ENCODE measurements around the gene SIRT1. TPM values are rescaled to one million over a fixed set of nuclear protein-coding genes. Genes with fewer than 3 reads are reported as not detected.
"Not testable (repeated sequence)": the region's sequence is repeated elsewhere in the genome, so short reads cannot be mapped to it uniquely, and the experiment has no call there.

The SIRT1 gene
- 30.0 and 54.2 TPM in 2 replicates for total RNA-seq (2014; rRNA removed; shearing (Covaris generic))

DNA sequence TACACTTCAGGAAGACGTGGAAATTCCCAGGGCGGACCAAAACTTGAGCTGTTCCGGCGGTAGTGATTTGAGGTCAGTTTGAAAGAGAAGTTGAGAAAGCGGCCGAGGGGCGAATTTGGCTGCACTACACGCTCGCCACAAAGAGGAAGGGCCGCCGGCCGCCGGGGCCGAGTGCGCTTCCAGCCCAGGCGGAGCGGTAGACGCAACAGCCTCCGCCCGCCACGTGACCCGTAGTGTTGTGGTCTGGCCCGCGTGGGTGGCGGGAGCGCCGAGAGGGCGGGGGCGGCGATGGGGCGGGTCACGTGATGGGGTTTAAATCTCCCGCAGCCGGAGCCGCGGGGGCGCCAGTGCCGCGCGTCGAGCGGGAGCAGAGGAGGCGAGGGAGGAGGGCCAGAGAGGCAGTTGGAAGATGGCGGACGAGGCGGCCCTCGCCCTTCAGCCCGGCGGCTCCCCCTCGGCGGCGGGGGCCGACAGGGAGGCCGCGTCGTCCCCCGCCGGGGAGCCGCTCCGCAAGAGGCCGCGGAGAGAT lies at the start of gene SIRT1:
Gene SIRT1, plus strand, starts transcription at position 344 of the 529 bp plus-strand sequence. Its CDS starts 66 bp downstream, at position 410.
- peaks cover 13% of the 10 kb centered on the region for H3K36me3 ChIP-seq (replicated peaks; ENCODE audit: control insufficient read depth, insufficient read depth, low read length)
- no peaks in the 10 kb centered on the region for H3K27me3 ChIP-seq (ENCODE audit: control insufficient read depth, insufficient read depth, low read length)
- H3K4me3 ChIP-seq (ENCODE audit: insufficient read depth, low read depth, low read length): peak within 1 kb of the TSS; percentile 82
- peak; percentile 97 for DNase-seq

DNA sequence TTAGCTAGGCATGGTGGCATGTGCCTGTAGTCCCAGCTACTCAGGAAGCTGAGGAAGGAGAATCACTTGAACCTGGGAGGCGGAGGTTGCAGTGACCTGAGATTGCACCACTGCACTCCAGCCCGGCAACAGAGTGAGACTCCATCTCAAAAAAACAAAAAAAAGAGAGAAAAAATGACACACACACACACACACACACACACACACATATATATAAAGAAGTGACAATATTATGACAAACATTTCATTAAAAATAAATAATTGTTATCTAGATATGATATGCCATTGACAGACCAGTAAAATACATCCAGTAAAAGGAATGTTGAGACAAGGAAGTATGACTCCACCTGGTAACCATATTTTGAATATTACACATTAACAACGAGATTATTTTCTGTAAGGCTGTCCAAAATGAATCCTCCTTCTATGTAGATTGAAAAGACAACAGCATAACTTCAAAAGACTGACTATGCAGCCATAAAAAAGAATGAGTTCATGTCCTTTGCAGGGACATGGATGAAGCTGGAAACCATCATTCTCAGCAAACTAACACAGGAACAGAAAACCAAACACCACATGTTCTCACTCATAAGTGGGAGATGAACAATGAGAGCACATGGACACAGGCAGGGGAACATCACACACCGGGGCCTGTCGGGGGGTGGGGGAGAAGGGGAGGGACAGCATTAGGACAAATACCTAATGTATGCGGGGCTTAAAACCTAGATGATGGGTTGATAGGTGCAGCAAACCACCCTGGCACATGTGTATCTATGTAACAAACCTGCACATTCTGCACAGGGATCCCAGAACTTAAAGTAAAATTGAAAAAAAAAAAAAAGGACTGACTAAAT lies 48.7 kb upstream of the SIRT1 start:
- not testable (repeated sequence) for H3K36me3 ChIP-seq (replicated peaks; ENCODE audit: control insufficient read depth, insufficient read depth, low read length); H3K4me3 ChIP-seq (ENCODE audit: insufficient read depth, low read depth, low read length); DNase-seq; H3K27me3 ChIP-seq (ENCODE audit: control insufficient read depth, insufficient read depth, low read length)

DNA sequence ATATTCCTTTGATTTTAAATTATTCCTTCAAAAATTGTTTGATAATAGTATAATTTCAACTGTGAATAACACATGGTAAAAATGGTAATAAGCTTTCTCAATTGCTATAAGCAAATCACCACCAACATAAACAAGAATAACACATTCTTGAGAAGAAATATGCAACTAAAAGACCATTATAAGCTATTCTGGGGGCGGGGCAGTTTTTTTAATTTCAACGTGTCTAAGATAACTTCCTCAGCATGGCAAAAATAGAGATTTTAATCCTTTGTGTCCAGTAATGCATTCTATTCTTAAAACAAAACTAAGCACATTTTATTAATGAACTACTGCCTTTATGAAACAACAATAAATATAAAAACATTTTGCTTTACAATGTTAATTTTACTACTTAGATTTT lies 48.0 kb upstream of the SIRT1 start:
- H3K27me3 ChIP-seq (ENCODE audit: control insufficient read depth, insufficient read depth, low read length): no peaks in the 10 kb centered on the region

DNA sequence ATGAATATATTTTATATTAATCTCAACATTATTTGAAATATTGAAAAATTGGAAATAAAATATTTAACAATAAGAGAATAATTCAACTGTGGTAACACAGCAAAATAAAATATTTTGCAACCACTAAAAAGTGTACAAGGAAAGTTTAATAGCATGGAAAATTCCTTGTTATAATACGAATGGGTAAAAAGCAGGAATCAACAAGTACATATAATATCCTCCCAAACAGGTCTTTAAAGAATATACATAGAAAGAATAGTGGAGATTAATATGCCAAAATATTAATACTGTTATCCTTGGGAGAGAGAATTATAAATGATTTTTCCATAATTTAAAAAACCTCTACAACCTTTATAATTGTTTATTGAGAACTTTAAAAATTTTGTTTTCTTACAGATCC lies 47.5 kb upstream of the SIRT1 start:
- no peak overlapping the region for H3K4me3 ChIP-seq (ENCODE audit: insufficient read depth, low read depth, low read length)
- no peaks in the 10 kb centered on the region for H3K36me3 ChIP-seq (replicated peaks; ENCODE audit: control insufficient read depth, insufficient read depth, low read length)
- no peaks in the 10 kb centered on the region for H3K27me3 ChIP-seq (ENCODE audit: control insufficient read depth, insufficient read depth, low read length)
- no peak for DNase-seq

More for the DNA sequence above, 48.0 kb upstream of the SIRT1 start:
- no peak for DNase-seq
- Histone ChIP-seq H3K36me3 (replicated peaks; ENCODE audit: control insufficient read depth, insufficient read depth, low read length) (no peaks in the 10 kb centered on the region), H3K4me3 (ENCODE audit: insufficient read depth, low read depth, low read length) (no peak overlapping the region)

DNA sequence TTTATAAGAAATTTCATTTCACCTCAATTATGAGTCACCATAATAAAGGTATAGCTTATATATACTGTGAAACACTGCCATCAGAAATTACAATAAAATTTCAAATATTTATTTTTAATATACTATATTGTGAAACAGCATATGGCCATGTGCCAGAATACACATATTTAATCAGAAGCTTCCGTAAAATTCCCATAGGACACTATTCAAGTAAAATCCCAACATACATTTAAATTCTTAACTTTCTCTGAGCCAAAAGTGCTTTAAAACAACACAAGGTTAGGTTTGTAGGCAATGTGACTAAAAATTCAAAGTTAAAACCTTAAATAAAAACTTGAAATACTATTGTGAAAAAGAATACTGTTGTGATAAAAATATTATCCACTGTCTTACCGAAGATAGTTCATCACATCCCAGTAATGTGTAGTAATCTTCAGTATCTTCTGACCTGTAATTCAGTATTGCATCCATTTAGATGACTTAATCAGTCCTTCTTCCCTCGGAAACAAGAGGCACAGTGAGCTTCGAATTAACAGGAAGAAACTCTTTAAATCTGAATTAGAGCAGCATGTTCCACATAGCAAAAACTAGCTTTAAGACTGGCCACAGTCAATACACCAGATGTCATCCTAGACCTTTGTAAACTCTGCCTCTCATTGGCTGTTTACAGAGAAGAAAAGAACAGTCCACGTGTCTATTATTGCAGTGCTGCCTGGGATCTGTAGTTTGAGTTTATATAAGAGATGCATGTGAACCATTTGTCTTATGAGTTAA lies 46.7 kb upstream of the SIRT1 start, which contains the start of gene DNAJC12:
Gene DNAJC12, minus strand, starts transcription at position 648 of the 774 bp plus-strand sequence. Its CDS starts 177 bp downstream, at position 471.
- H3K27me3 ChIP-seq (ENCODE audit: control insufficient read depth, insufficient read depth, low read length): no peaks in the 10 kb centered on the region
- H3K36me3 ChIP-seq (replicated peaks; ENCODE audit: control insufficient read depth, insufficient read depth, low read length): no peaks in the 10 kb centered on the region
- no peak within 1 kb of the TSS for H3K4me3 ChIP-seq (ENCODE audit: insufficient read depth, low read depth, low read length)
- DNase-seq: peak; percentile 46

DNA sequence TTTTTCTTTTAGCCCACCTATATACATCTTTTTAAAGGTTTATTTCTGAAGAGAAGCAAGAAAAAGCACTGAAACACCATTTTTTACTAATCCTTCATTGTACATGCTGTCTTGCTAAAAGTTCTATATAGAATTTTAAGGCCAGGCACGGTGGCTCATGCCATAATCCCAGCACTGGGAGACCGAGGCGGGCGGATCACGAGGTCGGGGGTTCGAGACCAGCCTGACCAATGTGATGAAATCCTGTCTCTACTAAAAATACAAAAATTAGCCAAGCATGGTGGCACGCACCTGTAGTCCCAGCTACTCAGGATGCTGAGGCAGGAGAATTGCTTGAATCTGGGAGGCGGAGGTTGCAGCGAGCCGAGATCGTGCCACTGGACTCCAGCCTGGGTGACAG lies 44.9 kb upstream of the SIRT1 start:
- H3K27me3 ChIP-seq (ENCODE audit: control insufficient read depth, insufficient read depth, low read length); H3K4me3 ChIP-seq (ENCODE audit: insufficient read depth, low read depth, low read length); DNase-seq; H3K36me3 ChIP-seq (replicated peaks; ENCODE audit: control insufficient read depth, insufficient read depth, low read length): not testable (repeated sequence)

DNA sequence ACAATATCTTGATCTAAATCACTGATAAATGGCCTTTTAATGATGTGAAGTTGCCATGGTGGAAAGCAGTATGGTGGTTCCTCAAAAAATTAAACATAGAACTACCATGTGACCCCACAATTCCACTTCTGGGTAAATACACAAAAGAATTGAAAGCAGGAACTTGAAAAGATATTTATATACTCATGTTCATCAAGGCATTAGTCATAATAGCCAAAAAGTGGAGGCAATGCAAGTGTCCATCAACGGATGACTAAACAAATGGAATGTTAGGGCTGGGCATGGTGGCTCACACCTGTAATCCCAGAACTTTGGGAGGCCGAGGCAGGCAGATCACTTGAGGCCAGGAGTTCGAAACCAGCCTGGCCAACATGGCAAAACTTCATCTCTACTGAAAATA lies 44.5 kb upstream of the SIRT1 start:
- no peak for DNase-seq

DNA sequence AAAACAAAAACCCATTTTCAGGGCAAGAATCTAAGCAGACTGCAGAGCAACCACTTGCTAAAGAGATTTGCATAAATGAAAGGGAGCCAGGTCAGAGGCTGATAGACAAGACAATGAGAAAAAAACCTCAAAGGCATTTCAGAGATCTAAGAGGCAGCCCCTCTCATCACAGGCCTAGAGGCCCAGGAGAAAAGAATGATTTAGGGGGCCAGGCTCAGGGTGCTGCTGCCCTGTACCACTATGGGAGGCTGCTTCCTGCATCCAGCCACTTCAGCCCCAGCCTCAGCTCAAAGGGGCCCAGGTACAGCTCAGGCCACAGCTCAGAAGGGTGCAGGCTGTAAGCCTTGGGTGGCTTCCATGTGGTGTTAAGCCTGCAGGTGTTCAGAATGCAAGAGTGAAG lies 42.7 kb upstream of the SIRT1 start:
- Histone ChIP-seq H3K4me3 (ENCODE audit: insufficient read depth, low read depth, low read length) (no peak overlapping the region), H3K27me3 (ENCODE audit: control insufficient read depth, insufficient read depth, low read length) (no peaks in the 10 kb centered on the region), H3K36me3 (replicated peaks; ENCODE audit: control insufficient read depth, insufficient read depth, low read length) (no peaks in the 10 kb centered on the region)
- no peak for DNase-seq

More for the DNA sequence above, 44.5 kb upstream of the SIRT1 start:
- no peak overlapping the region for H3K4me3 ChIP-seq (ENCODE audit: insufficient read depth, low read depth, low read length)
- H3K27me3 ChIP-seq (ENCODE audit: control insufficient read depth, insufficient read depth, low read length): no peaks in the 10 kb centered on the region
- H3K36me3 ChIP-seq (replicated peaks; ENCODE audit: control insufficient read depth, insufficient read depth, low read length): no peaks in the 10 kb centered on the region

DNA sequence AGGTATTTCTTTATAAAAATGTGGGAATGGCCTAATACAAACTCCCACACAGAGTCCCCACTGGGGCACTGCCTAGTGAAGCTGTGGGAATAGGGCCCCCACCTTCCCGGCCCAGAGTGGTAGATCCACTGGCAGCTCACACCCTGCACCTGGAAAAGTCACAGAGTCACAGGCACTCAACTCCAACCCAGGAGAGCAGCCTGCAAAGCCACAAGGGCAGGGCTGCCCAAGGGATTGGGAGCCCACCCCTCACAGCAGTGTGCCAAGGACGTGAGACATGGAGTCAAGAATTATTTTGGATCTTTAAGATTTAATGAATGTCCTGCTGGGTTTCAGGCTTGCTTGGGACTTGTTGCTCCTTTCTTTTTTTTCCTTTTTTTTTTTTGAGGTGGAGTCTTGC lies 41.2 kb upstream of the SIRT1 start:
- Histone ChIP-seq H3K4me3 (ENCODE audit: insufficient read depth, low read depth, low read length) (no peak overlapping the region), H3K27me3 (ENCODE audit: control insufficient read depth, insufficient read depth, low read length) (no peaks in the 10 kb centered on the region), H3K36me3 (replicated peaks; ENCODE audit: control insufficient read depth, insufficient read depth, low read length) (no peaks in the 10 kb centered on the region)
- no peak for DNase-seq

DNA sequence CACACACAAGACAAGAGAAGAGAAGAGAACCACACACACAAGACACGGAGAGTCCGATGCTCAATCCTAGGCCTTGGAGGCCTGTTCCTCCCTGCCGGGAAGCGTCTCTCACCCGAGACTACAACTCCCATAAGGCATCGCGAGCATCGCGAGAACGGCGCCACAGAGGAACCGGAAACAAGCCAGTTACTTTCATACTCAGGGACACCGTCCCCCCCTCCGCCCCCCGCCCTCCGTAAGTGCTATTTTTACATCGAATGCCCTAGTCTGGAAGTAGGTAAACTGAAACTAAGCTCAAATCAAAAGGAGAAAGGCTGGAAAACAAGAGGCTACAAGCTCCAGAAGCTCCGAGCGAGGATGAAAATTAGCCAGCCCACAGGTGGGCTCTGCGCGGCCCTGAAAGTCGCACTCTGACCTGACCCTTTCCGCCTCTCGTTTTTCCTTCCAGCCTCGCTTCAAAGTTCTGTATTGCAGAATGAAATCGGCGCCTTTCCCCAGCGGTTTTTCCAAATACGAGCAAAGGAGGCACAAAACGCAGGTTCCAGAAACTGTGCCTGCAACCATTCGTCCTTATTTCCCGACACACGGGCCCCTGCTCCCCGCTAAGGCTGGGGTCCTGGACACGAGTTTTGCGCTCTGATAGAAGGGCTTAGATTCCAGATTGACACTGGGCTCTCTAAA lies 35.0 kb upstream of the SIRT1 start:
- DNase-seq: peak; percentile 86
- Histone ChIP-seq H3K27me3 (ENCODE audit: control insufficient read depth, insufficient read depth, low read length) (no peaks in the 10 kb centered on the region), H3K4me3 (ENCODE audit: insufficient read depth, low read depth, low read length) (peak overlapping the region; percentile 85), H3K36me3 (replicated peaks; ENCODE audit: control insufficient read depth, insufficient read depth, low read length) (no peaks in the 10 kb centered on the region)

DNA sequence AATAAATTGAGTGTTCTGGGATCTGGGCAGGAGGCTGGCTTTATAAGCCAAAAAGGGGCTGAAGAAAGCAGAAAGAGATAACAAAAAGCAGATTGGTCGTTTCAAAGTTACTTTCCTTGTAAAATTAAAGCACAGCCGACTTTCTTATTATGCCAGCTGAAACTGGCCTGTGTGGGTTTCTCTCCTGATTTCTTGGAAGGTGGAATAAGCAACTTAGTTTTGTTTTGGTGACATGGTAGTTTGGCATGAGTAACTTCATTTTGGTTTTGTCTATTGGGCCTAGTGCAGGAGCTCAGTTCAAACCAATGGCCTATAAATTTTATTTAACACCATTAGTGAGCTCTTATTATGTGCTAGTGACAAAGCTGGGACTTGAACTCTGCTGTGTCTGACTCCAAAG lies 33.3 kb upstream of the SIRT1 start:
- H3K4me3 ChIP-seq (ENCODE audit: insufficient read depth, low read depth, low read length): no peak overlapping the region
- no peaks in the 10 kb centered on the region for H3K27me3 ChIP-seq (ENCODE audit: control insufficient read depth, insufficient read depth, low read length)
- H3K36me3 ChIP-seq (replicated peaks; ENCODE audit: control insufficient read depth, insufficient read depth, low read length): no peaks in the 10 kb centered on the region
- DNase-seq: no peak

DNA sequence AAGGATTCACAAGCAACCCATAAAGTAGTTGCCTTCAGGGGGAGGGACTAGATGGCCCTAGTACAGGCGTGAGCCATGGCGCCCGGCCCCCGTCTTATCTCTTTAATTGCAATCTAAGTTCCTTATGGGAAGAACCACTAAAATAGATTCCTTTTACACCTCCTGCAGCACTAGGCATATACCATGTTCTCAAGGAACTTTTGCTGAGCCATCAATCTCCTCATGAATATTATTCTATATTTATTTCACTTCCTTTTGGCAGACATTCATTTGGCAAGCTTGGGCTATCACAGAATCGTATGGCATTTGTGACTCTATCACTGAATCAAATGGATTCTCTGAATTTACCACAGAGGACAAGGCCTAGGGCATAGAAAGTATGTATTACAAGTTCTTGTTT lies 31.7 kb upstream of the SIRT1 start:
- no peak for DNase-seq
- Histone ChIP-seq H3K36me3 (replicated peaks; ENCODE audit: control insufficient read depth, insufficient read depth, low read length) (no peaks in the 10 kb centered on the region), H3K4me3 (ENCODE audit: insufficient read depth, low read depth, low read length) (no peak overlapping the region), H3K27me3 (ENCODE audit: control insufficient read depth, insufficient read depth, low read length) (no peaks in the 10 kb centered on the region)

DNA sequence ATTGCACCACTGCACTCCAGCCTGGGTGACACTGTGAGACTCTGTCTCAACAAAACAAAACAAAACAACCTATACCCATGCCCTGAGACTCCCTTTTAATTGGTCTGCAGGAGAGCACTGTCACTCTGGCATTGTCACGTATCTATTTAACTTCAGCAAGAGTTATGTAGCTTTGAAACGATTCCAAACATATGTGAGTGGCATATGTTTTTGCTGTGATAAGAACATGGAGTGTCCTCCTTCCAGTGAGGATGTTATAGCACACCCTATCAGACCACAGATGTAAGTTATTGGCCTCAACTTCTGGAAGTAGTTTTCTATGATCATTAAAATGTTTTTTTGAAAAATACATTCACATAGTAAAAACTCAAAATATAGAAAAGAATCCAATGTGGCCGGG lies 30.9 kb upstream of the SIRT1 start:
- Histone ChIP-seq H3K36me3 (replicated peaks; ENCODE audit: control insufficient read depth, insufficient read depth, low read length) (no peaks in the 10 kb centered on the region), H3K27me3 (ENCODE audit: control insufficient read depth, insufficient read depth, low read length) (no peaks in the 10 kb centered on the region), H3K4me3 (ENCODE audit: insufficient read depth, low read depth, low read length) (no peak overlapping the region)
- no peak for DNase-seq

DNA sequence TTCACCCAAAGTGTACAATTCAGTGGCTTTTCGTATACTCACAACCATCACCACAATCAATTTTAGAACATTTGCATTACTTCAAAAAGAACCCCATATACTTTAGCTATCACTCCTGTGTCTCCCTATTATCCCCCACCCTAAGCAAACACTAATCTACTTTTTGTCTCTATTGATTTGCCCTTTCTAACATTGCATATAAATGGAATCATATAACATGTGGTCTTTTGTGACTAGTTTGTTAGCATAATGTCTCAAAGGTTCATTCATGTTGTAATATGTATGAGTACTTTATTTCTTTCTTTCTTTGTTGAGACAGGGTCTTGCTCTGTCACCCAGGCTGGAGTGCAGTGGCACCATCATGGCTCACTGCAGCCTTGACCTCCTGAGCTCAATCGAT lies 25.5 kb upstream of the SIRT1 start:
- Histone ChIP-seq H3K36me3 (replicated peaks; ENCODE audit: control insufficient read depth, insufficient read depth, low read length) (no peaks in the 10 kb centered on the region), H3K27me3 (ENCODE audit: control insufficient read depth, insufficient read depth, low read length) (no peaks in the 10 kb centered on the region), H3K4me3 (ENCODE audit: insufficient read depth, low read depth, low read length) (no peak overlapping the region)
- DNase-seq: no peak

Data from H7 (cell line).